Parathyroid adenoma (tissue), 2 donors: ENCODE measurements around the gene SCP2D1.
A peak's percentile ranks its signal among the peaks of the same experiment; 100 is the strongest.

Experiments
- H2AFZ ChIP-seq: fragments of 300-600 bp; sonication (generic); one replicate; pipeline ENCODE4 v1.7.0; 2017; ENCODE audit warnings: antibody characterized with exemption, mild to moderate bottlenecking
- H3K27ac ChIP-seq: fragments of 300-600 bp; sonication (generic); one replicate; pipeline ENCODE4 v1.7.0; 2017
- H3K27me3 ChIP-seq: fragments of 300-600 bp; sonication (generic); one replicate; pipeline ENCODE4 v1.7.0; 2017; ENCODE audit warnings: low read length; ENCODE audit not compliant: control insufficient read depth, insufficient read depth
- H3K36me3 ChIP-seq: fragments of 300-600 bp; sonication (generic); one replicate; pipeline ENCODE4 v1.7.0; 2017; ENCODE audit warnings: low read length; ENCODE audit not compliant: control insufficient read depth, insufficient read depth
- H3K4me1 ChIP-seq: fragments of 300-600 bp; sonication (generic); one replicate; pipeline ENCODE4 v1.7.0; 2017; ENCODE audit warnings: control low read depth
- H3K4me2 ChIP-seq: fragments of 300-600 bp; sonication (generic); one replicate; pipeline ENCODE4 v1.7.0; 2017; ENCODE audit warnings: low read length
- H3K4me3 ChIP-seq: fragments of 300-600 bp; sonication (generic); one replicate; pipeline ENCODE4 v1.7.0; 2017; ENCODE audit warnings: low read depth, low read length
- H3K79me2 ChIP-seq: fragments of 300-600 bp; sonication (generic); one replicate; pipeline ENCODE4 v1.7.0; 2017; ENCODE audit warnings: control low read depth
- H3K9ac ChIP-seq: fragments of 300-600 bp; sonication (generic); one replicate; pipeline ENCODE4 v1.7.0; 2017; ENCODE audit warnings: mild to moderate bottlenecking
- H3K9me3 ChIP-seq: fragments of 300-600 bp; sonication (generic); one replicate; pipeline ENCODE4 v1.7.0; 2017; ENCODE audit warnings: low read length; ENCODE audit not compliant: control insufficient read depth
- CTCF ChIP-seq: fragments of 300-600 bp; sonication (generic); IDR thresholded peaks from one replicate; pipeline ENCODE4 v1.7.0; 2017; ENCODE audit warnings: antibody characterized with exemption, mild to moderate bottlenecking
- donor health status: primary hyperparathyroidism.

SCP2D1 gene

GRCh38 chr20:18788021-18788420 is 25.6 kb upstream of the SCP2D1 start:
- no peak overlapping the region for H3K4me3 ChIP-seq
- no peaks in the 10 kb centered on the region for H3K36me3 ChIP-seq
- no peaks in the 10 kb centered on the region for H3K27me3 ChIP-seq
- no peak overlapping the region for H3K9ac ChIP-seq
- TF ChIP-seq CTCF: no peak
- no peaks in the 10 kb centered on the region for H3K79me2 ChIP-seq
- H3K27ac ChIP-seq: no peak overlapping the region
- no peak overlapping the region for H2AFZ ChIP-seq
- H3K4me2 ChIP-seq: no peak overlapping the region
- no peaks in the 10 kb centered on the region for H3K9me3 ChIP-seq
- no peaks in the 10 kb centered on the region for H3K4me1 ChIP-seq

- H2AFZ ChIP-seq: no peak overlapping the region
- H3K9ac ChIP-seq: no peak overlapping the region
- no peaks in the 10 kb centered on the region for H3K36me3 ChIP-seq
- H3K9me3 ChIP-seq: no peaks in the 10 kb centered on the region
- H3K4me1 ChIP-seq: peaks cover 11% of the 10 kb centered on the region
- no peak overlapping the region for H3K4me3 ChIP-seq
- H3K27me3 ChIP-seq: no peaks in the 10 kb centered on the region
- H3K79me2 ChIP-seq: no peaks in the 10 kb centered on the region
- TF ChIP-seq CTCF: no peak
- H3K27ac ChIP-seq: no peak overlapping the region
- no peak overlapping the region for H3K4me2 ChIP-seq
Observed at GRCh38 chr20:18790787-18791186, 22.8 kb upstream of the SCP2D1 start.

- Histone ChIP-seq H2AFZ (peak overlapping the region; percentile 100), H3K9me3 (no peaks in the 10 kb centered on the region), H3K27ac (peak overlapping the region; percentile 88), H3K4me3 (peak overlapping the region; percentile 97), H3K4me2 (peak overlapping the region; percentile 71), H3K36me3 (no peaks in the 10 kb centered on the region), H3K27me3 (no peaks in the 10 kb centered on the region), H3K4me1 (peaks cover 11% of the 10 kb centered on the region), H3K9ac (peak overlapping the region; percentile 0), H3K79me2 (no peaks in the 10 kb centered on the region)
- no peak for TF ChIP-seq CTCF
Observed at GRCh38 chr20:18793625-18794427, 19.8 kb upstream of the SCP2D1 start.

DNA sequence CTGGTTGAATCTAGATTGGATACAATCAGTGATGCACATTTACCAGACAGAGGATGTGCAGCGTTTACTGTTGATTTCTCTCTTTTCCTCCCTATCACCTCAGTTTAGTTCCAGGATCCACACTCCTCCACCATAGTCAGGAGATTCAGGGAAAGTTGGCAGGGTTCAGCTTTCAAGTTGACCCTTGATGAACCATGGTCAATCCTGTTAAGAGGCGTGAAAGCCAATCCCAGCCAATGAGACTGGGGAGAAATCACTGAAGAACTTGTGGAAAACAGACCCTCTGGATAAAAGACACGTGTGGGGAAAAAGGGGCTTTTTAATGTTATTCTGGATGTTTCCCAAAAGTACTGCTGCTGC is 19.2 kb upstream of the SCP2D1 start:
- no peak for TF ChIP-seq CTCF
- Histone ChIP-seq H3K36me3 (no peaks in the 10 kb centered on the region), H3K27ac (peak overlapping the region; percentile 88), H3K4me1 (peaks cover 11% of the 10 kb centered on the region), H3K4me3 (peak overlapping the region; percentile 97), H3K9ac (peak overlapping the region; percentile 0), H3K27me3 (no peaks in the 10 kb centered on the region), H3K79me2 (no peaks in the 10 kb centered on the region), H3K4me2 (peak overlapping the region; percentile 71), H2AFZ (peak overlapping the region; percentile 100), H3K9me3 (no peaks in the 10 kb centered on the region)

- Histone ChIP-seq H3K9ac (no peak overlapping the region), H3K27me3 (no peaks in the 10 kb centered on the region), H3K4me3 (no peak overlapping the region), H3K4me1 (peaks cover 11% of the 10 kb centered on the region), H3K79me2 (no peaks in the 10 kb centered on the region), H3K27ac (no peak overlapping the region), H3K36me3 (no peaks in the 10 kb centered on the region), H3K4me2 (no peak overlapping the region), H3K9me3 (no peaks in the 10 kb centered on the region), H2AFZ (no peak overlapping the region)
- TF ChIP-seq CTCF: no peak
Observed at GRCh38 chr20:18795366-18795765, 18.2 kb upstream of the SCP2D1 start.
